ENCODE data around the gene KISS1R. TPM values are rescaled to one million over a fixed set of nuclear protein-coding genes. Genes with fewer than 3 reads are reported as not detected.
"Not testable (repeated sequence)": the region's sequence is repeated elsewhere in the genome, so short reads cannot be mapped to it uniquely, and the experiment has no call there.

The KISS1R gene
- total RNA-seq, 1 experiment from 2014 or later: 1.4 TPM

DNA sequence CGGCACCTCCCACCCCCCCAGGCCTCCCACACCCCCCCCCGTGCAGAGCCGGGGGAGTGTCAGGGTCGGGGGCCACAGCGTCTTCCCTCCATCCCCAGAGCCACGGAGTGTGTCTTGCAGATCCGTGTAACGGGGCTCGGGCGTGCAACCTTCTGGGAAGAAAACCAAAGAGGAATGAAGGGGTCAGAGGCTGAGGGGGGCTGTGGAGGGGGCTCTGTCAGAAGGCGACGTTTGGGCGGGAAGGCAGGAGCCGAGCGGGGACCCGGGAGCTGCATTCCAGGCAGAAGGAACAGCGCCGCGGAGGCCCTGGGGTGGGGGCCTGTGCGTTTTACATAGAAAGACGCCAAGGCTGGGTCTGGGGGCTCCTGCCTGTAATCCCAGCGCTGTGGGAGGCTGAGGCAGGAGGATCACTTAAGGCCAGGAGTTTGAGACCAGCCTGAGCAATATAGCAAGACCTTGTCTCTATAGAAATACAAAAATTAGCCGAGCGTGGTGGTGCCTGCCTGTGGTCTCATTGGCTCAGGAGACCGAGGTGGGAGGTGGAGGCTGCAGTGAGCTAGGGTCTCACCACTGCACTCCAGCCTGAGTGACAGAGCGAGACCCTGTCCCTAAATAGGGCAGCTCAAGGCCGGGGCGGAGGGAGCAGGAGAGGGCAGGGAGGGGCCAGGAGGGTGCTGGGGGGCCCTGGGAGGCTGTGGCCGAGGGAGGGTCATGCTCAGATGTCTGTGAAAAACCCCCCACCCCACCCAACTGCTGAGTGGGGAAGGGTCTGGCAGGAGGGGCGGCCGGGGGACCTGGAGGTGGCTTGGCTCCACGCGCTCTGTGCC lies 36.5 kb downstream of the KISS1R start:
- Histone ChIP-seq H3K27me3 (ENCODE audit: control insufficient read depth, insufficient read depth, low read length) (no peaks in the 10 kb centered on the region), H3K36me3 (replicated peaks; ENCODE audit: control insufficient read depth, insufficient read depth, low read length) (no peaks in the 10 kb centered on the region), H3K4me3 (ENCODE audit: insufficient read depth, low read depth, low read length) (peak overlapping the region; percentile 12; the same call in 1 of the 2 replicates)
- DNase-seq: no peak

- no peaks in the 10 kb centered on the region for H3K27me3 ChIP-seq (ENCODE audit: control insufficient read depth, insufficient read depth, low read length)
- H3K4me3 ChIP-seq (ENCODE audit: insufficient read depth, low read depth, low read length): no peak overlapping the region
- H3K36me3 ChIP-seq (replicated peaks; ENCODE audit: control insufficient read depth, insufficient read depth, low read length): no peaks in the 10 kb centered on the region
- DNase-seq: no peak
Observed at GRCh38 chr19:954272-954671, 37.1 kb downstream of the KISS1R start.

GRCh38 chr19:954672-955494 lies 37.8 kb downstream of the KISS1R start:
- Histone ChIP-seq H3K36me3 (replicated peaks; ENCODE audit: control insufficient read depth, insufficient read depth, low read length) (no peaks in the 10 kb centered on the region), H3K27me3 (ENCODE audit: control insufficient read depth, insufficient read depth, low read length) (no peaks in the 10 kb centered on the region), H3K4me3 (ENCODE audit: insufficient read depth, low read depth, low read length) (no peak overlapping the region)
- peak; percentile 87 for DNase-seq

- DNase-seq: peak; percentile 81
- Histone ChIP-seq H3K27me3 (ENCODE audit: control insufficient read depth, insufficient read depth, low read length) (no peaks in the 10 kb centered on the region), H3K36me3 (replicated peaks; ENCODE audit: control insufficient read depth, insufficient read depth, low read length) (no peaks in the 10 kb centered on the region; the same call in 1 of the 2 replicates), H3K4me3 (ENCODE audit: insufficient read depth, low read depth, low read length) (no peak overlapping the region)
Observed at GRCh38 chr19:955803-956765, 39.0 kb downstream of the KISS1R start.

- peak; percentile 87 for DNase-seq
- Histone ChIP-seq H3K36me3 (replicated peaks; ENCODE audit: control insufficient read depth, insufficient read depth, low read length) (no peaks in the 10 kb centered on the region; the same call in 1 of the 2 replicates), H3K4me3 (ENCODE audit: insufficient read depth, low read depth, low read length) (no peak overlapping the region), H3K27me3 (ENCODE audit: control insufficient read depth, insufficient read depth, low read length) (no peaks in the 10 kb centered on the region)
Observed at GRCh38 chr19:956766-957440, 39.8 kb downstream of the KISS1R start.

DNA sequence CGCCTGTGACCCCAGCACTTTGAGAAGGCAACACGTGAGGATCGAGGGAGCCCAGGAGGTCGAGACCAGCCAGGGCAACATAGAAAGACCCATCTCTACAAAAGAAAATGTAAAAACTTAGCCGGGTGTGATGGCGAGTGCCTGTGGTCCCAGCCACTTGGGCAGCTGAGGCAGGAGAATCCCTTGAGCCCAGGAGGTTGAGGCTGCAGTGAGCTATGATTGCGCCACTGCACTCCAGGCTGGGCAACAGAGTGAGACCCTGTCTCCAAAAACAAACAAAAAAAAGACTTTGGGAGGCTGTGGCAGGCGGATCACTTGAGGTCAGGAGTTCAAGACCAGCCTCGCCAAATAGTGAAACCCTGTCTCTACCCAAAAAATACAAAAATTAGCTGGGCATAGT lies 40.4 kb downstream of the KISS1R start:
- H3K4me3 ChIP-seq (ENCODE audit: insufficient read depth, low read depth, low read length); H3K36me3 ChIP-seq (replicated peaks; ENCODE audit: control insufficient read depth, insufficient read depth, low read length); DNase-seq; H3K27me3 ChIP-seq (ENCODE audit: control insufficient read depth, insufficient read depth, low read length): not testable (repeated sequence)

- H3K36me3 ChIP-seq (replicated peaks; ENCODE audit: control insufficient read depth, insufficient read depth, low read length): no peaks in the 10 kb centered on the region; the same call in 1 of the 2 replicates
- no peak overlapping the region for H3K4me3 ChIP-seq (ENCODE audit: insufficient read depth, low read depth, low read length)
- no peaks in the 10 kb centered on the region for H3K27me3 ChIP-seq (ENCODE audit: control insufficient read depth, insufficient read depth, low read length)
- DNase-seq: no peak
Observed at GRCh38 chr19:958967-959855, 42.1 kb downstream of the KISS1R start.

DNA sequence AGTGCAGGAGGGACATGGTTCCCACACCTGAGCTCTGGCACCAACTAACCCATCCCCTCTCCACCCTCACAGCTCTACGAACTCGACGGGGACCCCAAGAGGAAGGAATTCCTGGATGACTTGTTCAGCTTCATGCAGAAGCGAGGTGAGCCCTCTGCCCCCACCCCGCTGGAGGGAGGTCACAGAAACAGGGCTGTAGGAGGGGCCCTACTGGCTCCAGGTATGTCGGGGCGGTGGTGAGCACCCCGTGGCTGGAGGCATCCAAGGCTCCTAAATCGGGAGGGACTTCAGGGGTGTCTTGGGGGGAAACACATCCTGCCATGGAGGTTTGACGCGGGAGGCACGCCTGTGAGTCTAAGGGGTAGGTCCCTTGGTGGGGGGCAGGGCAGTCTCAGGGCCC lies 42.9 kb downstream of the KISS1R start:
- Histone ChIP-seq H3K27me3 (ENCODE audit: control insufficient read depth, insufficient read depth, low read length) (no peaks in the 10 kb centered on the region), H3K4me3 (ENCODE audit: insufficient read depth, low read depth, low read length) (no peak overlapping the region), H3K36me3 (replicated peaks; ENCODE audit: control insufficient read depth, insufficient read depth, low read length) (peaks cover 6% of the 10 kb centered on the region)
- DNase-seq: peak; percentile 91

DNA sequence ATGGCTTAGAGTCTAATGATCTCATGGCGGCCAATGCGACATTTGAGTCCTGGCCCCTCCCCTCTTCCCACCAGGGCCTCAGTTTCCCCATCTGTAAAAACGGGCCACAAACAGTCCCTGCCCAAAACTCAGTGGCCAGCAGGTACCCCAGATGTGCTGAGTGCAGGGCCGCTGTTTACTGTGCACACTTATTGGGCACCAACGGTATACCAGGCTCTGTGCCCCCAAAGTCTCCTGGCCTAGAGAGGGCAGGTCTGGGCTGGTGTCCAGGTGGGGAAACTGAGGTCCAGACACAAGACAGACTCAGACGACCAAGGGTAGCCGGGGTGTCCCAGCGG lies 43.4 kb downstream of the KISS1R start:
- DNase-seq: no peak
- peaks cover 11% of the 10 kb centered on the region for H3K36me3 ChIP-seq (replicated peaks; ENCODE audit: control insufficient read depth, insufficient read depth, low read length)
- H3K4me3 ChIP-seq (ENCODE audit: insufficient read depth, low read depth, low read length): no peak overlapping the region
- H3K27me3 ChIP-seq (ENCODE audit: control insufficient read depth, insufficient read depth, low read length): no peaks in the 10 kb centered on the region

DNA sequence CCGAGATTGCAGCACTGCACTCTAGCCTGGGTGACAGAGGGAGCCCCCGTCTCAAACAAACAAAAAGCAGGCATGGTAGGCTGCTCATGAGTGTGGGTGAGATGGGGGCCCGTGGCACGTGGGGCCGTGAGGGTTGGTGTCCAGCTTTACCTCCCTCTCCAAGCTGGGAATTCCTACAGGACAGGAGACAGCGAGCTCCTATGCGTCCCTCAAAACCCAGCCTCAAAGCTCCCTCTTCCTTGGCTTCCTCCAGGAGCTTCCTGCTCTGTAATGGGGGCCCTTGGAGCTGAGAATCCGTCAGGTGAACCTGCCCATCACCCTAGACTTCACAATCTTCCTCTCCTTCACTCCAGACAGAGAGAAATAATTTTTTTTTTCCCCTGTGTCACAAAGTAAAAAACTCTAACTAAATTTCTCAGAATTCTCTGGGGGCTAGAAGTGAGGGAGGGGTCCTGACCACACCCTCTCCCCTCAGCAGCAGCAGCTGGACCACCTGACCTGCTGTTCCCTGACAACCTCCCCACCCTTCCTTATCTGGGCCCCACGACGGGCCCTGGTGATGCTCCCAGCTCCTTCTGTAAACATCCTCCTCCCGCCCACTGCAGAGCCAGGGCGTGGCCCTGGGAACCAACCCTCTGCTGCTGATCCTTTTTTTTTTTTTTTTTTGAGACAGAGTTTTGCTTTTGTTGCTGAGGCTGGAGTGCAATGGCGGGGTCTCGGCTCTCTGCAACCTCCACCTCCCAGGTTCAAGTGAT lies 44.9 kb downstream of the KISS1R start:
- no peak for DNase-seq
- Histone ChIP-seq H3K27me3 (ENCODE audit: control insufficient read depth, insufficient read depth, low read length) (no peaks in the 10 kb centered on the region), H3K36me3 (replicated peaks; ENCODE audit: control insufficient read depth, insufficient read depth, low read length) (peaks cover 16% of the 10 kb centered on the region), H3K4me3 (ENCODE audit: insufficient read depth, low read depth, low read length) (no peak overlapping the region)

GRCh38 chr19:962683-963400 lies 45.7 kb downstream of the KISS1R start:
- H3K36me3 ChIP-seq (replicated peaks; ENCODE audit: control insufficient read depth, insufficient read depth, low read length): peaks cover 19% of the 10 kb centered on the region
- DNase-seq: no peak
- H3K4me3 ChIP-seq (ENCODE audit: insufficient read depth, low read depth, low read length): no peak overlapping the region
- H3K27me3 ChIP-seq (ENCODE audit: control insufficient read depth, insufficient read depth, low read length): no peaks in the 10 kb centered on the region

DNA sequence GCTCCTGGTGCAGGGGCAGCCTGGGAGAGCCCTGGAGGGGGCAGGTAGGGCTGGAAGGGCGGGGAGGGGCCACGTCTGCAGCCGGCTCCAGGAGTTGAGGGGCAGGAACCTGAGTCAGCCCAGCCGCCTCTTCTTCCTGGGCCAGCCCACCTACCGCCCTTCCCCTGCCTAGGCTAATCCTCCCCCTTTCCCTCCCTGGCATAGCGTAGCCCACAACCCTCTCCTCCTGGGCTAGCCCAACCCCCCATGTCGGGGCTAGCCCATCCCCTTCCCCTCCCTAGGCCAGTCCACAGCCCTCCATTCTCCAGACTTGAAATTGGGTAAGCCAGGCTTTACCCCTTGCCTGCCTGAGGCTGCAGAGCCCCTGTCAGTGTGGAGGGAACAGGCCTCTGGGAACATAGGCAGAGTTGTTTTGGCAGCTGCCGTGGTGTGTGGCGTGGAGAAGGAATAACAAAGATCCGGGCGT lies 46.4 kb downstream of the KISS1R start:
- Histone ChIP-seq H3K27me3 (ENCODE audit: control insufficient read depth, insufficient read depth, low read length) (no peaks in the 10 kb centered on the region), H3K4me3 (ENCODE audit: insufficient read depth, low read depth, low read length) (no peak overlapping the region), H3K36me3 (replicated peaks; ENCODE audit: control insufficient read depth, insufficient read depth, low read length) (peaks cover 22% of the 10 kb centered on the region)
- DNase-seq: peak; percentile 87
